OCI-LY1 (cell line): ENCODE measurements around the gene RAPGEF4.

Experiments
- H2AFZ ChIP-seq: fragments of 200-600 bp; sonication (generic), shearing (Covaris generic); 2 replicates; pipeline ENCODE4 v1.6.0; 2014; ENCODE audit warnings: antibody characterized with exemption, mild to moderate bottlenecking, low read length
- H3F3A ChIP-seq: fragments of 200-600 bp; sonication (generic), shearing (Covaris generic); 2 replicates; pipeline ENCODE4 v1.6.0; 2014; ENCODE audit warnings: mild to moderate bottlenecking, antibody characterized with exemption, low read length, moderate library complexity; ENCODE audit not compliant: insufficient read depth
- H3K27ac ChIP-seq: fragments of 200-600 bp; sonication (generic); 2 replicates; pipeline ENCODE4 v1.5.1; 2014; ENCODE audit warnings: low read length, mixed run types, mild to moderate bottlenecking, low read depth; ENCODE audit not compliant: poor library complexity, severe bottlenecking
- H3K27me3 ChIP-seq: fragments of 200-600 bp; sonication (generic); 2 replicates; pipeline ENCODE4 v1.6.0; 2014; ENCODE audit warnings: antibody characterized with exemption, mild to moderate bottlenecking, low read length, moderate library complexity; ENCODE audit not compliant: insufficient read depth
- H3K36me3 ChIP-seq: fragments of 200-600 bp; sonication (generic); 2 replicates; pipeline ENCODE4 v1.6.1; 2014; ENCODE audit warnings: mild to moderate bottlenecking, antibody characterized with exemption, low read length, moderate library complexity, mixed read lengths; ENCODE audit not compliant: insufficient read depth
- H3K4me1 ChIP-seq: fragments of 200-600 bp; sonication (generic); 2 replicates; pipeline ENCODE4 v1.5.1; 2014; ENCODE audit warnings: mild to moderate bottlenecking, low read length, moderate library complexity; ENCODE audit not compliant: insufficient read depth, severe bottlenecking
- H3K4me2 ChIP-seq: fragments of 200-600 bp; sonication (generic), shearing (Covaris generic); 2 replicates; pipeline ENCODE4 v1.6.1; 2014; ENCODE audit warnings: low read length
- H3K4me3 ChIP-seq: fragments of 200-600 bp; sonication (generic); 2 replicates; pipeline ENCODE4 v1.5.1; 2014; ENCODE audit warnings: low read length, low read depth, mild to moderate bottlenecking, mixed read lengths; ENCODE audit not compliant: poor library complexity, severe bottlenecking
- H3K79me2 ChIP-seq: fragments of 200-600 bp; shearing (Covaris generic); 2 replicates; pipeline ENCODE4 v1.6.1; 2016; ENCODE audit warnings: mixed run types, low read length, mixed read lengths; ENCODE audit not compliant: insufficient read depth
- H3K9ac ChIP-seq: fragments of 200-600 bp; sonication (generic), shearing (Covaris generic); 2 replicates; pipeline ENCODE4 v1.6.1; 2014; ENCODE audit warnings: mild to moderate bottlenecking, low read length, mixed read lengths
- H3K9me2 ChIP-seq: fragments of 200-600 bp; sonication (generic), shearing (Covaris generic); 2 replicates; pipeline ENCODE4 v1.6.1; 2014; ENCODE audit warnings: low read depth, mild to moderate bottlenecking, low read length, mixed read lengths
- H3K9me3 ChIP-seq: fragments of 200-600 bp; shearing (Covaris generic); 2 replicates; pipeline ENCODE4 v1.6.1; 2014; ENCODE audit warnings: low read length, mixed read lengths
- H4K20me1 ChIP-seq: fragments of 200-600 bp; sonication (generic), shearing (Covaris generic); 2 replicates; pipeline ENCODE4 v1.6.0; 2016; ENCODE audit warnings: mild to moderate bottlenecking, low read length; ENCODE audit not compliant: insufficient read depth
- CTCF ChIP-seq: fragments of 200-600 bp; sonication (generic), shearing (Covaris generic); IDR thresholded peaks from 2 replicates; pipeline ENCODE4 v1.5.1; 2017; ENCODE audit warnings: mild to moderate bottlenecking, antibody characterized with exemption, low read length, moderate library complexity, mixed read lengths
- EZH2 ChIP-seq: fragments of 200-600 bp; sonication (generic), shearing (Covaris generic); IDR thresholded peaks from 2 replicates; pipeline ENCODE4 v1.8.0; 2017; ENCODE audit warnings: borderline replicate concordance, mixed run types, mild to moderate bottlenecking, antibody characterized with exemption, low read length, moderate library complexity, mixed read lengths

Gene RAPGEF4

GRCh38 chr2:172860336-172860707 lies 124.7 kb downstream of the RAPGEF4 start:
- no peaks in the 10 kb centered on the region for H3K9me3 ChIP-seq
- H3K9ac ChIP-seq = no peak overlapping the region
- no peak overlapping the region for H3K4me2 ChIP-seq
- no peaks in the 10 kb centered on the region for H3F3A ChIP-seq
- no peaks in the 10 kb centered on the region for H4K20me1 ChIP-seq
- H3K27ac ChIP-seq = no peak overlapping the region
- no peaks in the 10 kb centered on the region for H3K79me2 ChIP-seq
- H3K4me3 ChIP-seq = no peak overlapping the region
- TF ChIP-seq EZH2 (no peak), CTCF (no peak)
- H3K4me1 ChIP-seq = no peaks in the 10 kb centered on the region
- no peaks in the 10 kb centered on the region for H3K9me2 ChIP-seq
- no peaks in the 10 kb centered on the region for H3K27me3 ChIP-seq
- no peaks in the 10 kb centered on the region for H3K36me3 ChIP-seq
- no peak overlapping the region for H2AFZ ChIP-seq

- Histone ChIP-seq H3K79me2 (no peaks in the 10 kb centered on the region), H3K36me3 (no peaks in the 10 kb centered on the region), H3K27me3 (no peaks in the 10 kb centered on the region), H3K4me2 (no peak overlapping the region), H3K9me2 (no peaks in the 10 kb centered on the region), H2AFZ (no peak overlapping the region), H4K20me1 (no peaks in the 10 kb centered on the region), H3K9me3 (no peaks in the 10 kb centered on the region), H3K27ac (no peak overlapping the region), H3K4me3 (no peak overlapping the region), H3K4me1 (no peaks in the 10 kb centered on the region), H3F3A (no peaks in the 10 kb centered on the region), H3K9ac (no peak overlapping the region)
- TF ChIP-seq EZH2 (no peak), CTCF (no peak)
Measured at GRCh38 chr2:172861098-172861497, 125.5 kb downstream of the RAPGEF4 start.

GRCh38 chr2:172861656-172862476 lies 126.2 kb downstream of the RAPGEF4 start:
- Histone ChIP-seq H3F3A (no peaks in the 10 kb centered on the region), H3K27me3 (no peaks in the 10 kb centered on the region), H3K4me2 (no peak overlapping the region), H3K36me3 (no peaks in the 10 kb centered on the region), H3K9me3 (no peaks in the 10 kb centered on the region), H3K79me2 (no peaks in the 10 kb centered on the region), H3K4me3 (no peak overlapping the region), H3K9me2 (no peaks in the 10 kb centered on the region), H4K20me1 (no peaks in the 10 kb centered on the region), H3K4me1 (no peaks in the 10 kb centered on the region), H3K27ac (no peak overlapping the region), H2AFZ (no peak overlapping the region), H3K9ac (no peak overlapping the region)
- TF ChIP-seq CTCF (no peak), EZH2 (no peak)
